Heart left ventricle (tissue), 16 donors: ENCODE data around the gene PRKN. TPM values are rescaled to one million over a fixed set of nuclear protein-coding genes. Genes with fewer than 3 reads are reported as not detected.

ENCODE experiments used
- ATAC-seq, 4 donors: fragments of 200-7000 bp; cut with Tn5 transposase; one replicate each; pipeline ENCODE4 v1.9.1; 2020 to 2022; ENCODE audit warnings: moderate library complexity in 4 of 4, mild to moderate bottlenecking in 3 of 4, moderate number of reproducible peaks in 1 of 4
- DNase-seq, 5 donors: peaks; one replicate each; pipeline ENCODE4 v3.0.0-alpha.2; 2020
- H3K27ac ChIP-seq, 12 donors: fragments of 200-600 bp; sonication (generic) in 4 of 12; one replicate each; pipeline versions ENCODE4 v1.5.0 to v1.8.0; 2016 to 2022; ENCODE audit warnings: mild to moderate bottlenecking in 2 of 12
- H3K27me3 ChIP-seq, 9 donors: fragments of 200-600 bp; sonication (generic) in 2 of 9; one replicate each; pipeline versions ENCODE4 v1.5.1 to v1.8.0; 2016 to 2022; ENCODE audit warnings: mild to moderate bottlenecking in 3 of 9
- H3K36me3 ChIP-seq, 9 donors: fragments of 200-600 bp; sonication (generic) in 2 of 9; one replicate each; pipeline versions ENCODE4 v1.5.0 to v1.8.0; 2018 to 2022; ENCODE audit warnings: mild to moderate bottlenecking in 2 of 9
- H3K4me1 ChIP-seq, 12 donors: fragments of 200-600 bp; sonication (generic) in 4 of 12; one replicate each; pipeline versions ENCODE4 v1.5.0 to v1.8.0; 2016 to 2022; ENCODE audit warnings: mild to moderate bottlenecking in 3 of 12
- H3K4me3 ChIP-seq, 12 donors: fragments of 200-600 bp; sonication (generic) in 4 of 12; one replicate each; pipeline versions ENCODE4 v1.5.0 to v1.8.0; 2017 to 2022; ENCODE audit warnings: mild to moderate bottlenecking in 9 of 12, moderate library complexity in 4 of 12
- H3K9me3 ChIP-seq, 12 donors: fragments of 200-600 bp; sonication (generic) in 4 of 12; one replicate each; pipeline versions ENCODE4 v1.5.0 to v1.8.0; 2016 to 2022; ENCODE audit warnings: mild to moderate bottlenecking in 1 of 12
- CTCF ChIP-seq, 12 donors: fragments of 200-600 bp; sonication (generic) in 4 of 12; IDR thresholded peaks; one replicate each; pipeline versions ENCODE4 v1.5.0 to v1.8.0; 2018 to 2022; ENCODE audit warnings: antibody characterized with exemption in 12 of 12, mild to moderate bottlenecking in 5 of 12
- POLR2A ChIP-seq, 2 donors: fragments of 450-650 bp; IDR thresholded peaks; one replicate each; pipeline ENCODE4 v1.6.1; 2017; ENCODE audit warnings: antibody characterized with exemption in 2 of 2, mild to moderate bottlenecking in 2 of 2, moderate library complexity in 2 of 2
- WGBS, 4 donors: extraction: QIAGEN DNeasy Blood & Tissue Kit in 2 of 4; methylation state at CpG; one replicate each; pipeline versions ENCODE4 v1.1.5 to v1.1.7; 2013 to 2018; 5-methylcytosine and 5-hydroxymethylcytosine counted together
- intact Hi-C, 10 donors: fragments of 100-400 bp; cut with DNase I; formaldehyde crosslinking; loops; one replicate each; pipeline versions ENCODE4 v1.11.1 to v1.14.2; 2022
- polyA plus RNA-seq, 2 donors: library from polyadenylated mRNA; stranded (reverse); fragments of 200-250 nt; gene quantifications; one replicate each; pipeline ENCODE4 v1.2.3, GENCODE V29; 2013
- total RNA-seq, 9 donors: library from RNA; depleted of rRNA in 2 of 9; stranded (reverse); fragments of >200 nt in 2 of 9; fragmentation: NEBNext Ultra II Directional in 3 of 9; extraction: Animal tissue kit (Norgen Biotek cat#: 25700) in 3 of 9; gene quantifications; one replicate each; pipeline versions ENCODE4 v1.1.0 to v1.2.4, GENCODE V29; 2016 to 2023
- donor health status: ischemic (EF 13 %, LVEDD 7.1; RV severe dilation, severe dysfunction).
- donor health status: healthy with polysubstance abuse.
- donor health status: DM: no; HTN: yes; CAD: no.
- donor health status: DM: no; HTN: no; CAD: no.
- donor health status: ischemic (EF 25% LVEDD 6.9; RV normal size, moderate dysfunction).
- donor health status: ischemic (EF 25% LVEDD 5.7; RV mildly dilated, moderate dysfunction).
- donor health status: healthy.
- donor health status: DM: yes; HTN: yes; CAD: no.
- donor health status: ischemic (EF 35%, LVEDD 5.7; RV mildly dilated, moderate dysfunction).
- donor health status: nonischemic (EF 11% LVEDD 7.7; RV severe dilation, severe dysfunction).
- donor health status: DM: yes; HTN: yes; CAD: no.
- donor health status: PGD.
- donor health status: ischemic (EF 29% LVEDD 5.4; RV normal size, mild dysfunction).
- donor health status: nonischemic (EF 23%, LVEDD 6.1; RV moderate dilation, normal function).

Gene PRKN
- total and polyA plus RNA-seq, 11 donors: 3.4 to 32.5 (median 21.2) TPM

DNA sequence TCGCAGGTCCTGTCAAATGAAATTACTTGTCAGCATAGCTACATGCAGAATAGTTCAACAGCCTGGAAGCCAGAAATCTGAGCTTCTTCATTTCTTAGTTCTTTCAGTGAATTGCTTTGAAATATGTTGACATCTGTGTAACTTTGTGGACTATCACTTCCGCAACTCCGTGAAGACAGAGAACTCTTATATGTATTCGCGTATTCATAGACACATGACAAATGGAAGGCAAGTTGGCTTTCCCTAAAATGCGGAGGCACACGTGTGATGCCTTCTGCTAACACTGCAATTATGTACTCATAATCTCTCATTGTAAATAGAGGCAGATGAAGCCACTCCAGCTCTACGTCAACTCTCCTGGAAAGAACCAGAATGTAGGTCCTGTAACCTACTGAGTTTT lies 701.5 kb downstream of the PRKN start:
- H3K36me3 ChIP-seq: no peaks in the 10 kb centered on the region
- H3K27ac ChIP-seq: no peak overlapping the region
- no peaks in the 10 kb centered on the region for H3K9me3 ChIP-seq
- ATAC-seq (no peak), DNase-seq (no peak)
- no peaks in the 10 kb centered on the region for H3K4me1 ChIP-seq
- TF ChIP-seq POLR2A (IDR thresholded peaks at IDR 0.05): no peak
- no peak for TF ChIP-seq CTCF (IDR thresholded peaks at IDR 0.05)
- H3K27me3 ChIP-seq: no peaks in the 10 kb centered on the region
- no peak overlapping the region for H3K4me3 ChIP-seq
- WGBS, 4 donors: 93 to 95% (median 94%) methylated on average over 8 of the region's 8 CpGs
- intact Hi-C loops: no loop called here

- no peak overlapping the region for H3K27ac ChIP-seq
- DNase-seq (no peak), ATAC-seq (no peak)
- H3K27me3 ChIP-seq: no peaks in the 10 kb centered on the region
- WGBS, 4 donors: 48 to 69% (median 59%) methylated on average over 6 of the region's 6 CpGs
- no peak overlapping the region for H3K4me3 ChIP-seq
- H3K9me3 ChIP-seq: peaks cover 0 to 5% (median 0%) of the 10 kb centered on the region in 12 donors
- no peaks in the 10 kb centered on the region for H3K4me1 ChIP-seq
- intact Hi-C loops: no loop called here
- TF ChIP-seq CTCF (IDR thresholded peaks at IDR 0.05) (no peak), POLR2A (IDR thresholded peaks at IDR 0.05) (no peak)
- H3K36me3 ChIP-seq: no peaks in the 10 kb centered on the region
These were observed 708.2 kb downstream of the PRKN start for GRCh38 chr6:162019349-162019748.

DNA sequence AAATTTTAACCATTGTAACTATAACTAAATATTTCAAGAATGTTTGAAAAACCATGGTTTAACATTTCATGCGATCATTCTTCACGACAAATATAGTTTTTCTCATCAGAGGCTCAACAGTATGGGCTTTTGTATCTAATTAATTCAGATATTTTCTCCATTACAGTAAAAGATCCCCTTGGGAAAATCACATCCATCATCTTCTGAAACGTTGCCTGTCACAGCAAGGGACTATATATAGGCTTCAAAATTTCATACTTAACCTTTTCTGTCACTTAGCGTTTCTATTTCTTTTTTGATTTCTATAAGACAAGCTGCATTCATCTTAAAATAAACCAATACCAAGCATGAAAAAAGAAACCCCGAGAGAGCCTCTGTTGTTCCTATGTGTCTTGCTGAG lies 710.0 kb downstream of the PRKN start:
- no peak for TF ChIP-seq POLR2A (IDR thresholded peaks at IDR 0.05)
- no peak for TF ChIP-seq CTCF (IDR thresholded peaks at IDR 0.05)
- ATAC-seq: no peak
- Histone ChIP-seq H3K4me3 (no peak overlapping the region), H3K4me1 (no peaks in the 10 kb centered on the region), H3K9me3 (peaks cover 0 to 5% (median 0%) of the 10 kb centered on the region in 12 donors), H3K27me3 (no peaks in the 10 kb centered on the region), H3K36me3 (no peaks in the 10 kb centered on the region), H3K27ac (no peak overlapping the region)
- intact Hi-C loops: no loop called here
- DNase-seq: no peak
- WGBS, 4 donors: 77 to 84% (median 79%) methylated on average over 5 of the region's 5 CpGs

DNA sequence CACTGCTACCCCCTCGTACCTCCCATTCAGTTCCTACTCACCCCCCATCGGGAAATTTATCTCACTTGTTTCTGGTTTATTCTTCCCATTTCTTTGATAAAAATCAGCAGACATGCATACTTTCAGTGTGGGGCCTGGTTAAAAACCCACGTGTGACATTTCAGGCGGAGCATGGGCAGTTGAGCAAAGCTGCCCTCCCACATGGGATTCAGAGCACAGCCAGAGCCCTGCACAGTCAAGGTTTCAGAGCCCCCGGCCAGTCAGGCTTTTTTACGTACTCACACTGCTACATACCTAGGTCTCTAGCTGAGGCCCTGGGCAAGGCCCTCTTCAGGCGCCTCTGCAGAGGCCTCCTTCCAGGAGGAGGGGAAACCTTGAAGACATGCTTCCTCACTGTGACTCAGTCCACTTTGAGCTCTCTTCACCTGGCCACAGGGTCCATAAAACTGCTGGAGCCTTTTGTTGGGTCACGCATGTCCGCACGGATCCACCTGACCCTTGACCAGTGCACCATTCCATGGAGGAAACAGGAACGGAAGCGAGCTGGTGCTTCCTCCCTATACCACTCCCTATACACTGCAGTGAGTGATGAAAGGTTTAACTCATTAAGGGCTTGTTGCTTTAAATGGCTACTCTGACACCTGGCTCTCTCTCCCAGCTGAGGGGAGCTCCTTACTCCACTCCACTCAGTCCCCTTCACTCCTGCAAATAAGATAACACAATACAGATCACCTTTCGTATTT lies 713.3 kb downstream of the PRKN start:
- TF ChIP-seq POLR2A (IDR thresholded peaks at IDR 0.05) (no peak), CTCF (IDR thresholded peaks at IDR 0.05) (no peak)
- Histone ChIP-seq H3K27ac (no peak overlapping the region), H3K36me3 (no peaks in the 10 kb centered on the region), H3K4me1 (no peaks in the 10 kb centered on the region), H3K27me3 (no peaks in the 10 kb centered on the region), H3K9me3 (peaks cover 0 to 5% (median 0%) of the 10 kb centered on the region in 12 donors), H3K4me3 (no peak overlapping the region)
- ATAC-seq (no peak), DNase-seq (no peak)
- intact Hi-C loops: no loop called here
- 76 to 84% (median 81%) methylated on average over 13 of the region's 13 CpGs for WGBS, 4 donors
